Measurements from ENCODE around the gene FLNA.
A peak's percentile ranks its signal among the peaks of the same experiment; 100 is the strongest.
"Not testable (repeated sequence)": the region's sequence is repeated elsewhere in the genome, so short reads cannot be mapped to it uniquely, and the experiment has no call there.

Gene FLNA

GRCh38 chrX:154397888-154398667 is 23.6 kb upstream of the FLNA start, which contains the start of gene RPL10:
RPL10 (plus strand) TSS chrX:154398377; CDS start chrX:154398520, 143 bp downstream.
- TF ChIP-seq, protein P1, sequence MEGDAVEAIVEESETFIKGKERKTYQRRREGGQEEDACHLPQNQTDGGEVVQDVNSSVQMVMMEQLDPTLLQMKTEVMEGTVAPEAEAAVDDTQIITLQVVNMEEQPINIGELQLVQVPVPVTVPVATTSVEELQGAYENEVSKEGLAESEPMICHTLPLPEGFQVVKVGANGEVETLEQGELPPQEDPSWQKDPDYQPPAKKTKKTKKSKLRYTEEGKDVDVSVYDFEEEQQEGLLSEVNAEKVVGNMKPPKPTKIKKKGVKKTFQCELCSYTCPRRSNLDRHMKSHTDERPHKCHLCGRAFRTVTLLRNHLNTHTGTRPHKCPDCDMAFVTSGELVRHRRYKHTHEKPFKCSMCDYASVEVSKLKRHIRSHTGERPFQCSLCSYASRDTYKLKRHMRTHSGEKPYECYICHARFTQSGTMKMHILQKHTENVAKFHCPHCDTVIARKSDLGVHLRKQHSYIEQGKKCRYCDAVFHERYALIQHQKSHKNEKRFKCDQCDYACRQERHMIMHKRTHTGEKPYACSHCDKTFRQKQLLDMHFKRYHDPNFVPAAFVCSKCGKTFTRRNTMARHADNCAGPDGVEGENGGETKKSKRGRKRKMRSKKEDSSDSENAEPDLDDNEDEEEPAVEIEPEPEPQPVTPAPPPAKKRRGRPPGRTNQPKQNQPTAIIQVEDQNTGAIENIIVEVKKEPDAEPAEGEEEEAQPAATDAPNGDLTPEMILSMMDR (IDR thresholded peaks at IDR 0.05; ENCODE audit: low read depth, low read length), result no peak
- Histone ChIP-seq H3K27me3 (ENCODE audit: insufficient read depth, low read depth, severe bottlenecking) (peaks cover 3% of the 10 kb centered on the region), H3K9me3 (ENCODE audit: severe bottlenecking) (no peaks in the 10 kb centered on the region), H3K27ac (peak within 1 kb of the TSS; percentile 99), H3K4me3 (ENCODE audit: low read depth, low read length) (peak within 1 kb of the TSS; percentile 66), H3K36me3 (peaks cover 49% of the 10 kb centered on the region)
- DNase-seq, result peak; percentile 99

- peak overlapping the region; percentile 66 for H3K4me3 ChIP-seq (ENCODE audit: low read depth, low read length)
- H3K27ac ChIP-seq, result peak overlapping the region; percentile 99
- peak; percentile 91 for DNase-seq
- H3K36me3 ChIP-seq, result peaks cover 40% of the 10 kb centered on the region
- H3K27me3 ChIP-seq (ENCODE audit: insufficient read depth, low read depth, severe bottlenecking), result no peaks in the 10 kb centered on the region
- TF ChIP-seq, protein P1 (IDR thresholded peaks at IDR 0.05; ENCODE audit: low read depth, low read length), result no peak
- H3K9me3 ChIP-seq (ENCODE audit: severe bottlenecking), result no peaks in the 10 kb centered on the region
These were observed 22.8 kb upstream of the FLNA start for GRCh38 chrX:154396973-154397887.

GRCh38 chrX:154396363-154396762 is 21.9 kb upstream of the FLNA start:
- peak overlapping the region; percentile 66; the same call in 1 of the 2 replicates for H3K4me3 ChIP-seq (ENCODE audit: low read depth, low read length)
- H3K27ac ChIP-seq, result peak overlapping the region; percentile 99

DNA sequence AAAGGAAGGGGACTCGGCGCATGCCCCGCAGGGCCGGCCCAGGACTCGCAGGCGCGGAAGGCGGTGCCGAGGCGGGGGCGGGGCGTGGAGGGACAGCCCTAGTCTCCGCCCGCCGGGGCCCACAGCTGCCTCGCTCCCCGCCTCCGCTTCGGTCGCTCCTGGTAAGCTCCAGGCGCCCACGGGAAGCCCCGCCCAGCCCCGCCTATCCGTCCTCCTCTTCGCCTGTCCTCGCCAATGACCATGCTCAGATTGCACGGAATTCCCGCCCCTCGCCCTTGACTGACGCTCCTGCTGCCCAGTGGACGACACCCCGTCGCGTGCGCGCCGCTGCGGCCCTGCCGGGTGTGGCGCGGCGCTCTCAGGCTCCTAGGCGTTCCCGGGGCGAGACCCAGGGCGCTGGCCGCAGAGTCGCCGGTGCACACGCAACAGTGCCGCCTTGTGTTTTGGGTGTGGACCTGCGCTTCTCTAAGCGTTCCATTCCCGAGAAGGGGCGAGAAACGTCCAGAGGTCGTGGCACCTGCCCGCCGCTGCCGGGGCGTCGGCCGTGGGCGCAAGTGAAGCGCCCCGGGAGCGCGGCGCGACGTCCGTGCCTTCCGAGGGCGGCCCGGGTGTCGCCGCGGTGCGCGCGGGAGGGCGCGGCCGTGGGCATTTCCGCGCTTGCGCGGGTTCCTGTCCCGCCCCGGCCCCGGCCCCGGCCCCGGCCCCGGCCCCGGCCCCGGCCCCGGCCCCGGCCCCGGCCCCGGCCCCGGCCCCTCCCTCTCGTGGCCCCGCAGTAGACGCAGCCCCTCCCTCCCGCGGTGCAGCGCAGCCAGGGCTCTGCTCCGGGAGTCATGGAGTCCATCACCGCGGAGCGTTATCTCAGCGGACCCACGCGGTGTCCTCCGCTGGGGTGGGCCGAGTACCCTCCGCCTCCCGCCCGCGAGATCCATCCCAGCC is 15.6 kb upstream of the FLNA start:
- not testable (repeated sequence) for H3K36me3 ChIP-seq; H3K27ac ChIP-seq; H3K27me3 ChIP-seq (ENCODE audit: insufficient read depth, low read depth, severe bottlenecking); H3K4me3 ChIP-seq (ENCODE audit: low read depth, low read length); H3K9me3 ChIP-seq (ENCODE audit: severe bottlenecking); DNase-seq

More at GRCh38 chrX:154396363-154396762, 21.9 kb upstream of the FLNA start:
- peak; percentile 71 for DNase-seq
- H3K27me3 ChIP-seq (ENCODE audit: insufficient read depth, low read depth, severe bottlenecking); H3K9me3 ChIP-seq (ENCODE audit: severe bottlenecking): not testable (repeated sequence)
- H3K36me3 ChIP-seq, result peaks cover 32% of the 10 kb centered on the region

- H3K9me3 ChIP-seq (ENCODE audit: severe bottlenecking); H3K4me3 ChIP-seq (ENCODE audit: low read depth, low read length); H3K27me3 ChIP-seq (ENCODE audit: insufficient read depth, low read depth, severe bottlenecking); DNase-seq; H3K27ac ChIP-seq; H3K36me3 ChIP-seq: not testable (repeated sequence)
These were observed 14.2 kb upstream of the FLNA start for GRCh38 chrX:154388649-154389048.

DNA sequence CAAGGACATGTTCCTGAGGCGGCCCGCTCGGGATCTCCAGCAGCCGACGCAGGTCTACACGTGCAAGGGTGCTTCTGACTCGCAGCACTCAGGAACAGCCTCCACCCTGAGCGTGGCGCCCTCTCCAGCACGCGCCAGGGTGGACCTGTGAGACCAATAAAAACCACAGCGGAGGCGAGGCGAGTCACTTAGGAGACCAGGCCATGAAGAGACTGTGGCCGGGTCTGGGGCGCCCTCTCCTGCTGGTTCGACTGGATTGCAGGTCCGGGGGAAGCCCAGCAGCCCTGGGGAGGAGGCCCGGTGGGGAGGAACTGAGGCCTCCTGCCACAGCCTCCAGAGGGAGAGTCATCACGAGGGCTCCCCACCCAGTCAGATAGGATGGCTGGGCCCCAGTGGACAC is 13.7 kb upstream of the FLNA start:
- not testable (repeated sequence) for H3K27ac ChIP-seq; H3K9me3 ChIP-seq (ENCODE audit: severe bottlenecking); DNase-seq; H3K27me3 ChIP-seq (ENCODE audit: insufficient read depth, low read depth, severe bottlenecking); H3K36me3 ChIP-seq; H3K4me3 ChIP-seq (ENCODE audit: low read depth, low read length)

GRCh38 chrX:154384284-154384892 is 10.0 kb upstream of the FLNA start:
- Histone ChIP-seq H3K36me3 (peaks cover 24% of the 10 kb centered on the region), H3K4me3 (ENCODE audit: low read depth, low read length) (no peak overlapping the region), H3K27me3 (ENCODE audit: insufficient read depth, low read depth, severe bottlenecking) (no peaks in the 10 kb centered on the region), H3K9me3 (ENCODE audit: severe bottlenecking) (no peaks in the 10 kb centered on the region), H3K27ac (no peak overlapping the region)
- peak; percentile 48 for DNase-seq
- TF ChIP-seq, protein P1 (IDR thresholded peaks at IDR 0.05; ENCODE audit: low read depth, low read length), result peak; percentile 50; the same call in 1 of the 2 replicates
